GM19043 (cell line): ENCODE data around the gene SYPL1.

Source experiments
- ATAC-seq: cut with Tn5 transposase; IDR thresholded peaks from one replicate; pipeline ENCODE4 v1.9.1; 2021; ENCODE audit warnings: low read depth; ENCODE audit not compliant: unreplicated experiment

The SYPL1 gene

DNA sequence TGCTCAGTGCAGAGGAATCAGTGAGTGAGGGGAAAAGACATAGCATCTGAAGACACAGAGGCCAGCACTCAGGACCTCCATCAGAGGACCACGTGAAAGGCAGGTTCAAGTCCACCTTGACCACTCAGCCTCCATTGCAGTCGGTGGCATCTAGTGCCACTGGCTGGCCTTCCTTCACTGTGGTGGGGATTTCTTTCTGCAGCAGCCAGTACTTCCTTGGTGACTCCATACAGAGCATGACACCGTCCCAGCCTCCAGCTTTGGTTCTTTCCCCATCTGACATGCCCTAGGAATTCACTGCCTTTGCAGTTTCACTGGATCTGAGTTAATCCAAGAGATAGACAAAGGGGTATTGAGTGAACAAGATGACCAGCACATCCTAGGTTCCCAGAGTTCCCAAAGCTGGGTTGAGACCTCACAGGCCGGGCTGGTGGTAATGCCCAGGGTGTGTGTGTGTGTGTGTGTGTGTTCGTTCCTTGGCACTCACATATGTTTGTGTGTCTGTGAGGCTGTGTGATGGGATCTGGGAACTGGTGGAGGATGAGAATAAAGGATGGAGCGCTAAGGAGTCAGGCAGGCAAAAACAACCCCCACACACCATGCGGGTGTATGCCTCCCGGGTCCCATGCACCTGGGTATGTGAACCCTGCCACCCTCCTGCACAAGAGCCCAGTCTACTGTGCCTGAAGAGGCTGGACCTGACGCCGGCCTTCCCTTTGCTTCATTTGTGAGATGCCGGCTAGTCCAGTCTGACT lies 57.8 kb downstream of the SYPL1 start:
- ATAC-seq = no peak

DNA sequence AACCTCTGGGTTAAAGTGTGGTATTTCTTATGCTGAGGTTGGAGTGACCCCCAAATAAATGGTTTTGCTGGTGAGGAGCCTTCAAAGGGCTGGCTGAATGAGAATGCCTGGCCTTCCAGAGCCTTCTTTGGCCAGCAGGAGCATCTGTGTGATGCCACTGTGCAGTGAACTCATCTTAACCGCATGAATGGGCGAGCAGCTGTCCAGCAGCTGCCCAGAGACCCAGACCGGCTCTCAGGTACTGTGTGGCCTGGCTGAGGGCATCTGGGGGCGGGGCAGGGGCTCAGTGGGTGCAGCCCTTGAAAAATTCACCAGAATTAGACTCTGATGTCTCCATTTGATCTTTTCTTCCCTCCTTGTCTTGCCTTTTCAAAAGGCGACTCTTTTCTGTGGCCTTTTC lies 59.0 kb downstream of the SYPL1 start:
- no peak for ATAC-seq

DNA sequence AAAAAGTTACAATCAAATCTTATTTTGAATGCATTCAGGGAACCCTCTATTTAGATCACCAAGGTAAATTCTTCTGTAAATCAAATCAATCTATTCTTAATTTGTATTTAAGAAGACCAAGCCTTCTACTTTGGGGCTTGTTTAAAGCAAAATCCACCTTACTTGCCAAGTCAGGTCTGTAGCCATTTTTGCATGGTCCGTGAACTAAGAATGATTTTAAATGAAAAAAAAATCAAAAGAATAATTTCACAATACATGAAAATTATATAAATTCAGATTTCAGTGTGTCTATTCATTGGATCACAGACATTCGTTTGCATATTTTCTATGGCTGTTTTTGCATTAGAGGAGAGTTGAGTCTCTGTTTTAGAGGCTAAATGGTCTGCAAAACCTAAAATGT lies 59.4 kb downstream of the SYPL1 start:
- ATAC-seq = no peak

DNA sequence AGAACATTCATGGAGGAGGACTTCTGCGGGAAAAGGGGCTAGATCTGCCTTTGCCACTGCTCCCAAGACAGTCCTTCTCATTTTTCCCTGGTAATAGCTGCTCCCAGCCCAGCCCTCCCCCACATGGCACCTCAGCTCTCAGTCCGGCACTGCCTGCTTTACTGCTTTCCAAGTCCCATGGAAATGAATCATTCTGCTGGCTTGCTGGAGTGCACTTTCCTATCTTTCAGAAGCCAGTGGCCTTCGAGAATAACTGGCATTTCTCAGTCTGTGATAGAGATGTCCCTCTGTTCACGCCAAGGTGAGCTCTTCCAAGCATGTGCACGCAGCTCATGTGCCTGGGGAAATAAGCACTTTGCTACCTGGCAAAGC lies 61.4 kb downstream of the SYPL1 start:
- no peak for ATAC-seq

DNA sequence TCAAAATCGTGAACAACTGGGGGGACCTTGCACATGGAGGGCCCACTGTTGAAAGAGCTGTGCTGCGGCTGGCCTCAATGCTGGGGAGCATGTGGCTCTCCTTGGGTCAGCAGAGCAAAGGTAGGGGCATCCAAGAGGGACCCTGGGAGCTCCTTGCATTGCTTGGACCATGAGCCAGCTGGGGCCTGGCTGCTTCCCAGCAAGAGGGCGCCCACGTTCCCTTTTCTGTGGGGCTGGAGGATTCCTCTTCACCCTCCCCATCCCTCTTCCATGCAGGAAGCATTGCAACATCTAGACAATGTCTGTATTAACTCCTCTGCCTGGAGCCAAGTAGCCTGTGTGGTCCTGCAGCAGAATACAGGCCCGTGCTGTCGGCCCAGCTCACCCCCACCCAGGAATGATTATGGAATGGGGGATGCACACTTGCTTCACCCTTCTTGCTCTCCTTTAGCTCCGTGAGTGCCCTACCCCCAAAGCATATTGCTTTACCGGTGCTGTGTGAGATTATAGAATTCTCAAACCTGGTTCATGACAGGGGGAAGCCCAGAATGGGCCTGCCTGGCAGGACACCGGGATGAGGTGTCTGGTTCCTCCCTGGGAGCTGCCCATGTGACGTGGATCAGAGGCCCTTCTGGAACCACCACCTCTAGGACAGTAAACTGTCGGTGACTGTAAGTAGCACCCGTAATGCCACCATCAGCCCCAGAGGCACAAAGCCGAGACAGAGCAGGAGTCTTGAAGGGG lies 61.9 kb downstream of the SYPL1 start:
- ATAC-seq = no peak

DNA sequence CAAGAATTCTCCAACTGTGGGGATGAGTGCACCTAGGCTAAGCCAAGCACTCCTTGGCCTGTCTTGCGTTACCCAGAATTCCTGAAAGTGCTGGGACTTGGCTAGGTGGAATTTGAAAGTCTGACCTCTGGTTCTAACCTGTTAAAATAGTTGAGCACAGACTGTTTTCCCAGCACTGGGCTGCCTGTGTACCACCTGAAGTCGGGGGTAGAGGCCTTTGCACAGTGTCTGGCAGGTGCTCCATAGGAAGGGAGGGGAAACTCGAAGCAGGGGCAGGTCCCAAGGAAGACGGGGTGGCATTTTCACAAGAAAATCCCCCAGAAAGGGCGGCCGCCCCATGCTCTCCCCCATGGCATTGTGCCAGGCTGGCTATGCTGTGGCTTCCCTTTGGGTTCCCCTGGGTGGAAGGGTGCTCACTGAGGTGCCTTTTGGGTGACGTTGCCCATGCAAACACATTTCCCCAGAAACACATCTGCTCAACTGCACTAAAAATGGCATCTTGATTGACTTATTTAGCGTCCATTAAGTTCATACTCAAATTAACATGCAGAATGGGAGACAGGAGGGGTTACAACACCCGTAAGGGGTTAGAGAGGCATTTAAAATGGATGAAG lies 62.9 kb downstream of the SYPL1 start:
- no peak for ATAC-seq

DNA sequence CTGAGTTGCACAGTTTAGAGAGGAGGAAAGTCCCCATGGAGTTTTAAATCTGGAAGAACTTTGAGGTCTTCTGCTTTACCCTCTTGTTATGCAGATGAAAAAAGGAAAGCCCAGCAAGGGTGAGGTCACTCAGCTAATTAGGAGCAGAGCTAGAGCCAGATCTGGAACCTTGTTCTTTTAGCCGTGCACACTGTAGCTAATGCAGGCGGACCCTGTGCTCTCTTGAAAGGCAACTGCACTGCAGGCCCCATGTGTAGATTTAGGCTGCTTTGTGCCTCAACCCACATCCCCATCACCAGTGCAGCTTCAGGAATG lies 63.4 kb downstream of the SYPL1 start:
- no peak for ATAC-seq

DNA sequence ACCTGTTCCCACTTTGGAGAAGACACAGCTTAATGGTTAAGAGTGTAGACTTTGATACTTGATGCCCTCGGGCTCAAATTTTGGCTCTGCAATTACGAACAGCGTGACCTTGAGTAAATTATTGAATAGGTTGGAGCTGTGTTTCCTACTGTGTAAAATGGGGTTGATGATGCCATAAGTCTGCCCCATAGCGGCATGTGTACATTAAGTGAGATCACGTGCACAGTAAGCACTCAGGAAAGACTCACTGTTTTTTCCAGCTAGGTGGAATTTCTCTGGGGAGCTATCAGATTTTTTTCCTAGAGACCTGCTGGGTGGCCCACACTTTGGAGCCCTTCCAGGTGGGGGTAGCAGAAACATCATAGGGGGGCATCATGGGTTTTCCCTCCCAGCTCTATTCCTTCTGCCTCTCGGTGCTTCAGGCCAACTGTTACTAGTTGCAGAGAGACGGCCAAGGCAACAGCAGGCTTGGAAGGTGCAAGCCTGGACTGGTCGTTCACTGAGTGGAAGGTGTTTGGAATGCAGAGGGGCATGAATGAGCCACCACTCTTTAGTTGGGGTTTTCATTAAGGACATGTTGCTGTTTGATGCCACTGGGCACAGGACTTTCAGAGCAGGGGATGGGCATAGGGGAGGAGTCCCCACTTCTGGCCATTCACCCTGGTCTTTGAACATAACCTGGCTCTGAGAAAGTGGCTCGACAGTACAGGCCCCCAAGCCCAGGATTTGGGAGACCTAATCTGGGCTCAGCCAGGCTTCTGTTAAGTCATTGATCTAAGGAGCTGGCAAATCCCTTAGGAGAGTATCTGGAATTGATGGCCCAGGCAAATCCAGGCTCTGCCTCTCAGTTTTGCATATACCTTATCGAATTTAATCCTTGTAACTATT lies 64.0 kb downstream of the SYPL1 start:
- ATAC-seq = no peak

DNA sequence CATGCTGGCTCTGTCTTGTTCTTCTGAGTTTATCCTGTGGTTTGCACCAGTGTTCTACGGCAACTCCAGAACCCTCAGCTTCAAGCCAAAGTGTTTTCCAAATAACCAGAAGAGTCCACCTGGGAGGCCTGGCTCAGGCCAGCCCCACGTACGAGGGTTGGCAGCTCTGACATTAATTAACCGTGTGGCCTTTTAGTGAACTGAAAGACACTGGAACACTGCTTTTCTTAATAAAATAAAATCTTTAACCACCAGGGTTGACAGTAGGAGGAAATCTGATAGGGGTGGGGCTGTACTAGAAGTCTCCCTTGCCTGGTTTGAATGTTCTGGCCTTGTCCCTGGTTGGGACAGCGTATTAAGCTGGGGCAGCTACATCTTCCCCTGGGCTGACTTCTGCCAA lies 64.9 kb downstream of the SYPL1 start:
- ATAC-seq = no peak

DNA sequence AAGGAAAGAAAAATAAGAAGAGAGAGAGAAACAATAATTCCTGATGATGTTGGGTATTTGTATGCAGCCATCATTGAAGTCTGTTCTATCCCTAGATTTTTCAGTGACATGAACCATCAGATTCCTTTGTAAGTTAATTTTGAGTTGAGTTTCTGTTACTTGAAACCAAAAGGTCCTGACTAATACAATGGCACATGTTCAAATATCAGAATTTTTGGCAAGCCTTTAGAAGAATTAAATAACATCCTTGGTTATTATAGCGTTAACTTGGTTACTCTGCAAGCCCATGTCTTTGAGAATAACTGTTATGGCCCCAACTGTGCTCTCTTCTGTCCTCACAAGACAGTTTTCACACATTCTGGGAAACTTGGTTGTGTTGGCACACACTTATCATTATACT lies 66.5 kb downstream of the SYPL1 start:
- no peak for ATAC-seq

DNA sequence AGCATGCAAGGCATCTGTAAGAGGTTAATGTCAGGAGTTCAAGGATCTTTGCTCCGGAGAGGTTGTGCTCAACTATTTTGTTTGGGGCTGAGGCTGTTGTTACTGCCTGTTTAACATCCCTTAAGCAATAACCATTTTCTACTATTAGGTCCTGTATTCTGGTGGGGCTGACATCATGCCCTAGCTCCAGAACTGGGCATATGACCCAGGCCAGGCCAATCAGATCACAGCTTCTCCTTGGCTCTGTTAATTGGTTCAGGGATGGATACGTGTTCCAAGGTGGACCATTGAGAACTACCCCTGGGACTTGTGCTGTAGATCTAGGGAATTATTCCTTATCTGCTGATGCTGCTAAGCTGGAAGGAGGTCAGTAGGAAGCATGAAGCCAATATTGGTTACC lies 67.0 kb downstream of the SYPL1 start:
- ATAC-seq = no peak

DNA sequence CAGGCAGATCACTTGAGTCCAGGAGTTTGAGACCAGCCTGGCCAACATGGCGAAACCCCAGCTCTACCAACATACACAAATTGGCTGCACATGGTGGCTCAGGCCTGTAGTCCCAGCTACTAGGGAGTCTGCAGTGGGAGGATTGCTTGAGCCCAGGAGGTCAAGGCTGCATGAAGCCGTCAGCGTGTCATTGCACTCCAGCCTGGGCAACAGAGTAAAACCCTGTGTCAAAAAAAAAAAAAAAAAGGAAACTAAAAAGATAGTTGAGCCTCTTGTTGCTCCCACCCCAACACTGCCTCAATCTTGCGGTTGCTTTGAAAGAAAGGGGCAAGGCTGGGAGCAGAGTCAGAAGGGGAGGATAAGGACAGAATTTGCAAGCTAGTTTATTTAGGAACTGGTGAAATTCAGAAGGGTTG lies 69.9 kb downstream of the SYPL1 start:
- ATAC-seq = no peak

DNA sequence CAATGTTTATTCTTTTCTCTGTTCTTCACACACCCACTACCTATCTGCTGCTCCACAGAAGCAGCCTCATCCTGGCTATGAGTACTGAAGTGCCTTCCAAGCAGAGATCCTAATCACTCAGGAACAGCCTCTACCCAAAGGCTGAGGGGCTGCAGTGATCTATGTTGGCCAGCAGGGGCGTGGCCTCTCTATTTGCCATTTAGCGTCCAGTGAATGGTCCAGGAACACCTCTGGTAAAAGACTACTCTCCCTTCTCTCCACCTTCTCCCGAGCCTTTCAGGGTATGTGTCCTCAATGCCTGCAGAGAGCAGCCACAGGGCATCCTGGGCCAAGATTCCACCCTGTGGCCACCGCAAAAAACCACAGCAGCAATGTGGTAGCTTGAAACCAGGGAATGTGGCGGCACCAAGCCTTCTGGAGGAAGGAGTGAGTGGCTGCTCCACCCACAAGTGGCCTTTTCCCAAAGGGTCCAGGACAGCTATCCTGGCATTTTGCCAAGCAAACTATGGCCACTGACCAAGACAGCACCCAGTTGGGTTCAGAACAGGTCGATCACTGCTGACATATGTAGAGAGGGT lies 70.9 kb downstream of the SYPL1 start:
- no peak for ATAC-seq
